ENCODE results near the gene NPNT.

NPNT gene

DNA sequence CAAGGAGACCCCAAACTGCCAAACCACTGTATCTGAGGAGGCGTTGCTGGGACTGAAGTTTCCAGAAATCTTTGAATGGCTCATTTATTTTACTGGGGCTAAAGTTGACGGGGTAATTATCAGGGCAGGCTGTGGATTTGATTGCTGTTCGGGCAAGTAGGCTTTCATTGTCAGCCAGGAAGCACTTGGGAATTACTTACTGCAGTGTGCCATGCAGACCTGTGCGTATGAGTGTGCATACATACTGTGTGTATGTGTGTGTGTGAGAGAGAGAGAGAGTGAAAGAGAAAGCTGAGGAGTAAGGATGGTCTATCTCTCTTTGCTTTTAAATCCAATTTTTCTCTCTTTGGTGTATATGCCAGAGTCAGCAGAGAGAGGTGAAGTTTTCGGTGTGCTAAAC is 122.7 kb downstream of the NPNT start:
- Histone ChIP-seq H3K9me3 (ENCODE audit: insufficient read depth, low read depth, low read length) (no peaks in the 10 kb centered on the region), H2BK12ac (ENCODE audit: low read length) (no peak overlapping the region), H2AK5ac (ENCODE audit: low read length) (no peak overlapping the region), H3K36me3 (ENCODE audit: control insufficient read depth in 1 of 2, insufficient read depth in 2 of 2, low read length in 2 of 2) (no peaks in the 10 kb centered on the region), H3K27me3 (ENCODE audit: insufficient read depth, low read length) (no peaks in the 10 kb centered on the region), H3K79me2 (ENCODE audit: control insufficient read depth, insufficient read depth, low read length, poor library complexity) (no peaks in the 10 kb centered on the region), H3K79me1 (ENCODE audit: low read length) (no peaks in the 10 kb centered on the region), H3K18ac (ENCODE audit: low read length) (no peak overlapping the region), H2BK120ac (ENCODE audit: insufficient read depth, low read length, poor library complexity) (no peak overlapping the region), H4K91ac (ENCODE audit: low read depth, low read length) (no peak overlapping the region), H4K12ac (ENCODE audit: low read depth, low read length) (no peak overlapping the region), H3K4ac (ENCODE audit: low read depth, low read length) (no peak overlapping the region), H3K9ac (ENCODE audit: low read length) (no peak overlapping the region), H3K4me1 (ENCODE audit: control insufficient read depth in 1 of 2, insufficient read depth in 2 of 2, low read length in 2 of 2) (no peaks in the 10 kb centered on the region), H3K4me3 (ENCODE audit: low read depth, low read length) (no peak overlapping the region), H3K4me2 (ENCODE audit: low read length) (no peak overlapping the region), H3K27ac (ENCODE audit: low read depth, low read length) (no peak overlapping the region), H2AFZ (ENCODE audit: insufficient read depth, low read length, poor library complexity) (no peak overlapping the region), H3K23ac (ENCODE audit: low read length) (no peak overlapping the region), H2BK5ac (ENCODE audit: low read depth, low read length, poor library complexity) (no peak overlapping the region), H3K14ac (ENCODE audit: low read length) (no peak overlapping the region), H4K8ac (ENCODE audit: low read depth, low read length) (no peak overlapping the region)
- WGBS (ENCODE audit: extremely low coverage, insufficient coverage, insufficient read length), result no CpG with 5 or more reads among the region's 5 CpGs
- no peak for DNase-seq

DNA sequence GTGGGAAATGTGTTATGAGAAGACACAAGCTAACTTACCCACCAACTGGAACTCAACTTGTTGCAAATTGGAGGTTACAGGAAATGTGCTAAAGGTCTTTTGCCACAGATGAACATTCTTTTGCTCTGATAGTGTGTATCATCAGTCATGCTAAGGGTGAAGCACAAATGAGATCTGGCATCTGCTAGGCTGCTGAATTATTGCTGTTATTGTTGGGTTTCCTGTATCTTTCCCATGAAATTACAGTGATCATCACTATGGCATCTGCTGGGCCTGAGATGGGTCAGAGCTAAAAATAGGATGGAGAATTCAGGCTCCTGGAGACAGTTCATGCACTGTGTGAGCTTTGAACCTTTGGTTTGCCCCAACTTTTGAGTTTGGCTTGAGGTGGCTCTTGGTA is 124.5 kb downstream of the NPNT start:
- Histone ChIP-seq H3K27ac (ENCODE audit: low read depth, low read length) (no peak overlapping the region), H3K4me1 (ENCODE audit: control insufficient read depth in 1 of 2, insufficient read depth in 2 of 2, low read length in 2 of 2) (no peaks in the 10 kb centered on the region), H3K36me3 (ENCODE audit: control insufficient read depth in 1 of 2, insufficient read depth in 2 of 2, low read length in 2 of 2) (no peaks in the 10 kb centered on the region), H4K12ac (ENCODE audit: low read depth, low read length) (no peak overlapping the region), H3K79me2 (ENCODE audit: control insufficient read depth, insufficient read depth, low read length, poor library complexity) (no peaks in the 10 kb centered on the region), H2BK120ac (ENCODE audit: insufficient read depth, low read length, poor library complexity) (no peak overlapping the region), H3K14ac (ENCODE audit: low read length) (no peak overlapping the region), H3K18ac (ENCODE audit: low read length) (no peak overlapping the region), H2AK5ac (ENCODE audit: low read length) (no peak overlapping the region), H3K79me1 (ENCODE audit: low read length) (no peaks in the 10 kb centered on the region), H4K91ac (ENCODE audit: low read depth, low read length) (no peak overlapping the region), H3K9ac (ENCODE audit: low read length) (no peak overlapping the region), H3K9me3 (ENCODE audit: insufficient read depth, low read depth, low read length) (no peaks in the 10 kb centered on the region), H3K4ac (ENCODE audit: low read depth, low read length) (no peak overlapping the region), H2AFZ (ENCODE audit: insufficient read depth, low read length, poor library complexity) (no peak overlapping the region), H3K27me3 (ENCODE audit: insufficient read depth, low read length) (no peaks in the 10 kb centered on the region), H2BK12ac (ENCODE audit: low read length) (no peak overlapping the region), H3K4me3 (ENCODE audit: low read depth, low read length) (no peak overlapping the region), H2BK5ac (ENCODE audit: low read depth, low read length, poor library complexity) (no peak overlapping the region), H3K4me2 (ENCODE audit: low read length) (no peak overlapping the region), H3K23ac (ENCODE audit: low read length) (no peak overlapping the region), H4K8ac (ENCODE audit: low read depth, low read length) (no peak overlapping the region)
- no peak for DNase-seq

Measured in trophoblast cell (in vitro differentiated cells and primary cell).